ENCODE results near the gene TLCD1.

The TLCD1 gene

DNA sequence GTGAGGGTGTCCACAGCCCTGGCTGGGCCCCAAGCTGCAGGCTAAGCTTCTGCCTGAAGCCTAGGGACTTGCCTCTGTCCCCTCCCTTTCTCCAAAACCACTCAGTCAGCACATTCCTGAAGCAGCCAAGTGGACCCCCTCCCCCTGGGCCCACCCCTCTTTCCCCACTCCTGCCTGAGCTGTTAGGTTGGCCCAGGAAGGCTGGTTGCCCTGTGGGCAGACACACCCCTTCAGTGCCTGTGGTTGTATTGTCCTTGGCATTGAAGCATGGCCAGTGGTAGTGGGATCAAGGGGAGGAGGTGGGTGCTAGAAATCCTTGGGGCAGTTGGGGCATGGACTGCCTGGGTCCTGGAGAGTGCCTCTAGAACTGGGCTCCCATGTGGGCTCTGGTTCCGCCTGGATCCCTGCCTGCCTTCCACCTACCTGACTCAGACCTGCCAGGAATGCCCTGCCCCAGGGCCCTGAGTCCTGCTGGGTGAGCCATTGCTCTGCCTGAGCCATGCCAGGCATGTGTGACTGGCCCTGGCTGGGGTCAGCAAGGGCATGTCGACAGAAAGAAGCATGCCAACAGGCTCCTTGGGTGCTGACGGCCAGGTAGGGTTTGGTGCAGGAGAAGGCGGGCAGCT is 19.9 kb upstream of the TLCD1 start:
- H3K4me3 ChIP-seq (ENCODE audit: low read length), result peak overlapping the region; percentile 88
- no peak for DNase-seq (ENCODE audit: low read depth)
- TF ChIP-seq, protein P1, sequence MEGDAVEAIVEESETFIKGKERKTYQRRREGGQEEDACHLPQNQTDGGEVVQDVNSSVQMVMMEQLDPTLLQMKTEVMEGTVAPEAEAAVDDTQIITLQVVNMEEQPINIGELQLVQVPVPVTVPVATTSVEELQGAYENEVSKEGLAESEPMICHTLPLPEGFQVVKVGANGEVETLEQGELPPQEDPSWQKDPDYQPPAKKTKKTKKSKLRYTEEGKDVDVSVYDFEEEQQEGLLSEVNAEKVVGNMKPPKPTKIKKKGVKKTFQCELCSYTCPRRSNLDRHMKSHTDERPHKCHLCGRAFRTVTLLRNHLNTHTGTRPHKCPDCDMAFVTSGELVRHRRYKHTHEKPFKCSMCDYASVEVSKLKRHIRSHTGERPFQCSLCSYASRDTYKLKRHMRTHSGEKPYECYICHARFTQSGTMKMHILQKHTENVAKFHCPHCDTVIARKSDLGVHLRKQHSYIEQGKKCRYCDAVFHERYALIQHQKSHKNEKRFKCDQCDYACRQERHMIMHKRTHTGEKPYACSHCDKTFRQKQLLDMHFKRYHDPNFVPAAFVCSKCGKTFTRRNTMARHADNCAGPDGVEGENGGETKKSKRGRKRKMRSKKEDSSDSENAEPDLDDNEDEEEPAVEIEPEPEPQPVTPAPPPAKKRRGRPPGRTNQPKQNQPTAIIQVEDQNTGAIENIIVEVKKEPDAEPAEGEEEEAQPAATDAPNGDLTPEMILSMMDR (conservative IDR thresholded peaks at IDR 0.05; ENCODE audit: low read length), result no peak

GRCh38 chr17:28744972-28745785 is 19.1 kb upstream of the TLCD1 start:
- TF ChIP-seq, protein P1 (conservative IDR thresholded peaks at IDR 0.05; ENCODE audit: low read length), result 0 out of 2 replicates have a peak, but pooled peaks have one; percentile 2
- H3K4me3 ChIP-seq (ENCODE audit: low read length), result peak overlapping the region; percentile 88
- DNase-seq (ENCODE audit: low read depth), result peak; percentile 52

DNA sequence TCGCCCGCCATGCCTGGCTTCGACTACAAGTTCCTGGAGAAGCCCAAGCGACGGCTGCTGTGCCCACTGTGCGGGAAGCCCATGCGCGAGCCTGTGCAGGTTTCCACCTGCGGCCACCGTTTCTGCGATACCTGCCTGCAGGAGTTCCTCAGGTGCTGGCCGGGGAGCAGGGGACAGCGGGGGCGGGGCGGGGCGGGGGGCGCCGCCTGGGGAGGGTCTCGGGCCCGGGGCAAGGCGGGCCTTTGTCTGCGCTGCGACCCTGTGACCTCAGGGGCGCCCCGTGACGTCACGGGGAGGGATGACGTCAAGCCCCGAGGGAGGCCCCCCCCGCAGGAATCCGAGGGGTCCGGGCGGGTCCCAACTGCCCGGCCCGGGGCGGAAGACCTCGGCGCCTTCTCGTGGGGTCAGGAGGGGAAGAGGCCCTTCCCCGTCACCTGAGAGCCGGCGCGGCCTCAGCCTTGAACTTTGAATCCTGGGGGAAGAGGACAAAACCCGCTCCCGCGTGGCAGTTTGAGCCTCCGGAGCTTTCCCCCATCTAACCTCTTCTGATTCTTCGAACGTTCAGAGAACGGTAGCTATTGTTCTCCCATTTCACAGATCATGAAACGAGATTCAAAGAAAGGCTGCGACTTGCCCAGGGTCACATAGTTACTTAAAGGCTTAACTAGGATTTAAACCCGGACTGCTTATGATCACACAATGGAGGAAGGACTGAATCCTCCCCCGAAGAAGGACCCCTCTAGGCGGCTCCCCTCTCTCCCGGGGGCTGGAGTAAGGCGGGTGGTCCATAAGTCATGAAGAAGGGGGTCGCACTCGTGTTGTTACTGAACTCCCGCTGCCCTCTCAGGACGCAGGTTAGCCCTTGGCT is 18.3 kb upstream of the TLCD1 start:
- peak overlapping the region; percentile 88 for H3K4me3 ChIP-seq (ENCODE audit: low read length)
- DNase-seq (ENCODE audit: low read depth), result peak; percentile 36
- TF ChIP-seq, protein P1 (conservative IDR thresholded peaks at IDR 0.05; ENCODE audit: low read length), result no peak

DNA sequence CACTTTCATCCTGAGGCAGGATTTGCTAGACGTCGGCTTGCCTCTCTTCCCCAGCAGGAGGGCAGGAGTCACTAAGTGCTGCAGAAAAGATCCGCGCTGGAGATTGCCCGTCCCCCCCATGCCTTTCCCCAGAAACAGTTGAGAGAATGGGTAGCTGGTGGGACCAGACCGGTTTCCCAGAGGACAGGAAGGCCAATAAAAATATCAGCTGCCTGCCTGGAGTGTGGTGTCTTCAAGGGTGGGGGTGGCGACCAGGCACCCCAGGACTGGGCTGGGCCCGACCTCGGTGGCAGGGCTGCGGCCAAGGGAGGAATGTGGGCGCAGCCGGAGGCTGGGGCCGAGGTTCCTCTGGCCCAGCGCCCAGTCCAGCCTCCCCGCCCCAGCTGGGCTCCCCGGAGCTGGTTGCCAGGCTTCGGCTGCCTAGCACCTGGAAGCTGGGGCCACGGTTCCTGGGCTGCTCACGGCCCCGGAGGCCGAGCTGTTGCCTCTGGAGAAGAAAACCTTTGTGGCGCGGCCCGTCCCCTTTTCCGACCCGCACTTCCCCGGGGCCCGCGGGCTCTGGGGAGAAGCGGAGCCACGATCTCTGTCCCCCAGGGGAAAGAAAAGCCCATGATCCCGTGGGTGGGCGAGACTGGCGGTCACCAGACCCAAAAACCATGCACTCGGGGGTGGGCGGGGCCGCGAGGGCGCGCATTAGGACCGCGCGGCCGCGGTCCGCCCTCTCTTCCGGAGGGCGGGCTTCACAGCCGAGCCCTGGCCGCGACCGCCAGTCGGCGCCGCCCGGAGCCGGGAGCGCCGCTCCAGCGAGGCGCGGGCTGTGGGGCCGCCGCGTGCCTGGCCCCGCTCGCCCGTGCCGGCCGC is 17.4 kb upstream of the TLCD1 start, which contains the start of gene TRAF4:
Gene TRAF4, plus strand, starts transcription at position 769 of the 861 bp plus-strand sequence. CDS start 102 bp downstream, outside the sequence.
- TF ChIP-seq, protein P1 (conservative IDR thresholded peaks at IDR 0.05; ENCODE audit: low read length), result peak; percentile 28
- H3K4me3 ChIP-seq (ENCODE audit: low read length), result peak within 1 kb of the TSS; percentile 88
- peak; percentile 92 for DNase-seq (ENCODE audit: low read depth)

DNA sequence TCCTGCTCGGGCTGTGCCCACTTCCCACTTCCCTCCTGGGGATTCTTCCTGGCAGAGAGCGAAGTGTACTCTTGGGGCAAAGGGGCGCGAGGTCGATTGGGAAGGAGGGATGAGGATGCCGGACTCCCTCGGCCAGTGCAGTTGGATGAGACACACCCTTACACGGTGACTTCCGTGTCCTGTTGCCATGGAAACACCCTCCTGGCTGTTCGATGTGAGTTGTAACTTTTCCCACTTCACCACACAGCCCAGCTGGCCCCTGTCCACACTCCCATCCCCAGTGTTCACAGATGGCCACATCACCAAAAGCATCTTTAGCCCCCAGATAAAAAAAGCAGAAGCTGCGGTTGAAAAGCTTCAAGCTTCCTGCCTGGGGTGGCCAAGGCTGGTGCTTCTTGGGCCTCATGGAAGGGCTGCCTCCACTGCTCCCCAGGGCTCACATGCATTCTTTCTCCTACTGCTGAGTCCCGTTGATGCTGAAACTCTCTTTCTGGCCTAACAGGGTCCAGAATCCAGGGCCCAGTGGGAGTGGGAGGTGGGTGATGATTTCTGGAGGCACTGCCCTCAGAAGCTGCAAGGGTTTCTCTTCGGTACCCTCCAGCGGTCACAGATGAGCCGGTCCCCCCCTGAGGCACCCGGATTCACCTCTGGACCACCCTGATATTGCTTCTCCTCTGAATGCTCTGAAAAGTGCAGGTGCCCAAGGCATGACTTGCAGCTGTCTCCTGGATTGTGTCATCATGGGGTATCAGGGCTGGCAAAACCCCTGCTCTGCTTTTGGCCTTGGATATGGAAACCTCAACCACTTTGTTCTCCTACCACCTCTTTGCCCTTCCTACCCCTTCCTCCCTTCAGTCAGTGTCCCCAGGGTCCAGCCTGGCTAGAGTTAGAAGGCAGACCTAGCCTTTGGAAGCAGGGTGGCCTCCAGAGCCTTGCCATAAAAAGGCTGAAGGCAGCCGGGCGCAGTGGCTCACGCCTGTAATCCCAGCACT is 15.6 kb upstream of the TLCD1 start:
- H3K4me3 ChIP-seq (ENCODE audit: low read length), result no peak overlapping the region
- TF ChIP-seq, protein P1 (conservative IDR thresholded peaks at IDR 0.05; ENCODE audit: low read length), result no peak
- DNase-seq (ENCODE audit: low read depth), result no peak
